CD1c-positive myeloid dendritic cell (primary cell): ENCODE measurements around the gene GPX2.

Experiments
- DNase-seq: peaks from one replicate; pipeline ENCODE4 v3.0.0-alpha.2; 2016; ENCODE audit errors: extremely low spot score

GPX2 gene

GRCh38 chr14:64942531-64943111, at the start of gene GPX2:
Gene GPX2 (minus strand): TSS chr14:64942745. CDS start chr14:64942726, 19 bp downstream.
- DNase-seq, result no peak

GRCh38 chr14:64990939-64991338, 48.4 kb upstream of the GPX2 start:
- DNase-seq, result no peak

GRCh38 chr14:64990296-64990695, 47.8 kb upstream of the GPX2 start:
- DNase-seq, result no peak

DNA sequence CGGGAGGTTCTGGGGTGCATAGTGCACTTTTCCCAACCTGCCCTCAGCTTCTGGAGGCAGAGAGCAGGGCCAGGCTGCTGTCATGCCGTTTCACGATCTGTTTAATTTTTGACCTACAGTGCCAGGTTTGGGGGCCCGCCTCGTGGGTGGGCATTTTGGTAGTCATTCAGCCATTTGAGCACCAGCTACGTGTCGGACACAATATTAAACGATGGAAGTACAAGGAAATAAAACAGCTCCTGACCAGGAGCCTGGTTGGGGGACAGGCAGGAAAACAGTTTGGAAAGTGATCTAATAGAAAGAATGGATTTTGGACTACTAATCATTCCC, 44.9 kb upstream of the GPX2 start:
- DNase-seq, result no peak

- peak; percentile 97 for DNase-seq
These were observed 44.3 kb upstream of the GPX2 start, which contains the start of gene FNTB for GRCh38 chr14:64986648-64987437. Gene FNTB (plus strand): TSS chr14:64986895. CDS start chr14:64986954, 59 bp downstream.

- peak; percentile 45 for DNase-seq
These were observed 41.1 kb upstream of the GPX2 start for GRCh38 chr14:64983439-64984310.

DNA sequence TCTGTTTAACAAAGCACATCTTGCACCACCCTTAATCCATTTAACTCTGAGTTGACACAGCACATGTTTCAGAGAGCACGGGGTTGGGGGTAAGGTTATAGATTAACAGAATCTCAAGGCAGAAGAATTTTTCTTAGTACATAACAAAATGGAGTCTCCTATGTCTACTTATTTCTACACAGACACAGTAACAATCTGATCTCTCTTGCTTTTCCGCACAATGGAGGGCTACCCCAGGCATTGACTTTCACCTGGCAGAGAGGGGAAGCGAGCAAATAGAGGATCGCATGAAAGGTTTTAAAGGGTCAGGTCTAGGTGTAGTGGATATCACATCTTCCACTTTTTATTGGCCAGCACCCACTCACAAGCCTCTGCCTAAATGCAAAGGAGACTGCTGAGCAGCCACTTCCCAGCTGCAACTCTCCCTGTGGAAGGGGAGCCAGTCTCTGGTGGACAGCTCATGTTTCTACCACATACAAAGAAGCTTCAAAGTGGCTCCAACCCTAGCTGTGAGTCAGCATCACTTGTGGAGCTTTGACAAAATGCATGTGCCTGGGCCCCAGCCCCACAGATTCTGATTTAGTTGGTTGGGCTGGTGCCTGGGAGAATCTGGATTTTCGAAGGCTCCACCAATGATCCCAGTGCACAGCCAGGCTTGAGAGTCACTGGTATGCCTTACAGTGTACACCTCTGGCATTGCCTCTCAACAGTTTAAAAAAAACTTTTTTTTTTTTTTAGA, 37.0 kb upstream of the GPX2 start:
- DNase-seq, result no peak

GRCh38 chr14:64974563-64974962, 32.0 kb upstream of the GPX2 start:
- DNase-seq, result no peak

- no peak for DNase-seq
These were observed 31.3 kb upstream of the GPX2 start for GRCh38 chr14:64973826-64974225.

DNA sequence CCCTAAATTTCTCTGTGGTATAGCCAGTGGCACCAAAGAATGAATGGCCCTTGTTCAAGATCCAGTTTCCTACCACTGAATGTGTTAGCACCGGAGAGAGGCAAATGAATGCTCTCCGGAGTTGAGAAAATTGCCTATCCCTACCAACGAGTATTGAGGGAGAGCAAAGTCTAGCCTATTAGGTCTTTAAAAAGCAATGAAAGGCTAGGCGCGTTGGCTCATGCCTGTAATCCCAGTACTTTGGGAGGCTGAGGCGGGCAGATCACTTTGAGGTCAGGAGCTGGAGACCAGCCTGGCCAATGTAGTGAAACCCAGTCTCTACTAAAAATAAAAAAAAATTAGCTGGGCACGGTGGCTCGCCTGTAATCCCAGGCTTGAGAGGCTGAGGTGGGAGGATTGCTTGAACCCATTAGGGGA, 30.5 kb upstream of the GPX2 start:
- no peak for DNase-seq

- peak; percentile 44 for DNase-seq
These were observed 29.6 kb upstream of the GPX2 start, which contains the start of gene RAB15 for GRCh38 chr14:64971943-64972791. Gene RAB15 (minus strand): TSS chr14:64972336. CDS start chr14:64972076, 260 bp downstream.

GRCh38 chr14:64971491-64971942, 29.0 kb upstream of the GPX2 start:
- DNase-seq, result no peak

GRCh38 chr14:64970776-64971477, 28.4 kb upstream of the GPX2 start:
- DNase-seq, result no peak

DNA sequence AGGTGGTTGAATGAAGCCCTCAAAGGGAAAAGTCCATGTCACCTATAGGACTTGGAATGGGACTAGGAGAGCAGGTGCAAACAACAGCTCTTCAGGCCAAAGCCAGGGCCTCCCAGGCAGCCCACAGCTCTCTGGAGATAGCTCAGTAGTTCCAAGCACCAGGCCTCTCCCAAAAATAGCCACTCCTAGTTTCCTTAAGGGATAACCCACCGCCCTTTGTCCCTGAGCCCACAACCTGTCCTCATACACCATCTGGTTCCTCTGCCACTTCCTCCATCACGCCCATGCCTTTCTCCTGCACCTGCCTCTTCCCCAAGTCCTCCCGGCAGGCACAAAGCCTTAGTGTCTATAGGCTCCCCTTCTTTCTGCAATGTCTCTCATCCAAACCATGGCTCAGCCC, 27.5 kb upstream of the GPX2 start:
- no peak for DNase-seq

- no peak for DNase-seq
These were observed 26.1 kb upstream of the GPX2 start for GRCh38 chr14:64968651-64969050.

DNA sequence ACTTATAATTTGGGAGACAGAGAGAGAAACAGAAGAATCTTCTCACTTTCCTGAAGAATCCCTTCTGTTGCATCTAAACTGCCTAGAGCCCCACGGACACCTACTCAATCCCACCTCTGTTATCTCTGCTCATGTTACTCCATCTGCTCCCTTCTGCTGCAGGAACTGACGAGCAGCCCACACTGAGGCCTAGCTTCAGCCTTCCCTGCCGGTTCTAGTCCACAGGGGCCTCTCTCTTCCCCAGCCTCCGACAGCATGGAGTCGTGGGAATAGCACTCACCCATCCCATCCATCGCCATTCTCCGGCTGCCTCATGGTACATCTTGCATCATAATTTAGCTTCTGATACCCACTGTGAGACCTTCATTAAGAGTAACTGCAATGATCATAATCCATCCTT, 25.6 kb upstream of the GPX2 start:
- no peak for DNase-seq

DNA sequence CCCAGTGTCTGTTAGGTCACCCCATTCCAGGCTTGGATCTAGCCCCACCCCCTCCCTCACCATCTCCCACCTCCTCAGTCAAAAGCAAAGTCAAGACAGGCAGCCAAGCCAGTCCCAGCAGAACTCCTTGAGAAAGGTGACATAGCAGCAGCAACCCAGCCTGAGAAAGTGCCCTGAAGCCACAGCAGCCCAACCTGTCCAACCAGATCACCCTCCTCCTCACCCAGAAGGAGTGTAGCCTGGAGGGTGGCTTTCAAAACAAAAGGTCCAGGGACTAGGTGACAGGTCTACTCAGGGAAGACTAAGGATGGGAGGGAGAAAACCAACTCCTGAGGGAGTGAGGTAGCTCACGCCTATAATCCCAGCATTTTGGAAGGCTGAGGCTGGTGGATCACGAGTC, 24.4 kb upstream of the GPX2 start:
- no peak for DNase-seq

DNA sequence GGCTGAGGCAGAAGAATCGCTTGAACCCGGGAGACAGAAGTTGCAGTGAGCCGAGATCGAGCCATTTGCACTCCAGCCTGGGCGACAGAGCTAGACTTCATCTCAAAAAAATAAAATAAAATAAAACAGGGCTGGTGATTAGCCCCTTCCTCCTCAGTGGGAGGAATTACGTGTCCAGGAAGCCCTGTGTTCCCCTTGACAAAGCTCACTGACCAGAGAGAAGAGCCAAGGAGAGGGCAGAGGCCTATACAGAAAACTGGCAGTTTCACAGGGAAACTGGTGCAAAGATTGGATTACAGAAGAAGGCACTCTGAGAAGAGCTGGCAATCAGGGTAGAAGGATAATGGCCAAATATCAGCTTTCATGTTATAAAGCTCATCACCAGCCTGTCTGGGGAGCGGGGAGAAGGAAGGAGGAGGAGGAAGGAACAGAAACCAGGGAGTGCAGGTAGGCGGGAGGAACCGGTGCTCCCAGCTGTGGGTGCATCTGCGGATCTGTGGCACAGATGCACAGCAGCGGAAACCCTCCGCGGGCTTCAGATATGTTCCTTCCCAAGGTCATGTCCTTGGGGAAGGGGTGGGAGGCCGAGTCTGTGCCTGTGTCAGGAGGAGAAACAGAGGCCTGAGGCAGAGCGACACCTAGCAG, 22.9 kb upstream of the GPX2 start:
- peak; percentile 27 for DNase-seq

- no peak for DNase-seq
These were observed 21.1 kb upstream of the GPX2 start for GRCh38 chr14:64963611-64964010.
